ENCODE data around the gene STARD10.

Gene STARD10

DNA sequence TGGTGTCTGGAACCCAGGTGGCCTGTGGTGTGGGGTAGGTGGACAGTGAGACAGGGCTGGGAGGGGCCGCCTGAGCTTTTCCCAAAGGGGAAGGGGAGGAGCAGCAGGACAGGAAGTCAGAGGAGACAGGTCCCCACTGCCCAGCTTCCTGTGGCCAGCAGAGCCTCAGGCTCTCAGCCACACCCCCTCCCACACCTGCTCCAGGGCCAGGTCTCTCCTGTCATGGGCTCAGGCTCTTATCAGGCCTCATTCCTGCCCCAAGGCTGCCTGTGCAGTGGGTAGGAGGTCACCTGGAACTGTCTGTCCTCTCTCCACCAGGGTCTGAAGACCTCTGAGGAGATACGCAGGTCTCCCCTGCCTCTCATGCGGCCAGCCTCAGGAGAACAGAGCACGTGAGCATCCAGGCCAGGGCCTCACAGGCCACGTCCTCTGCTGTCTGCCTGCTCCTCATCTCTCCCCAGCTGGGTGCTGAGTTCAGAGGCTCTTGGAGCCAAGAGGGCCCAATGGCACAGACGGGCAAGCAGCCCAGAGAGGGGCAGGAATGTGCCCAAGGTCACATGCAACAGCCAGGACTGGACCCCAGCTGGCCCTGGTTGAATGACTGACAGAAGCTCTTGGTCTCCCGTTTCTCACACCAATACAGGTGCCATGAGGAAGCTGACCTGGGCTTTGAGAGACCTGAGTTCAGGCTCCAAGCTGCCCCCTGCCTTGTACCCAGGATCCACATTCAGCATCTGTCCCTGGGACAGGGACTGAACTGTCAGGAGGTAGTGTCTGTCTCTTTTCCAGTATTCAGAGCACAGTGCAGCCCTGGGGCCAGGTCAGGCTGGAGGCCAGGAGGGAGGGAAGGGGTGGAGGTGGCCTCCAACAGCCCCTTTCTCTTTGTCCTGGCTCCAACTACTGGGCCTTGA lies 16.7 kb downstream of the STARD10 start:
- TF ChIP-seq, protein P1, sequence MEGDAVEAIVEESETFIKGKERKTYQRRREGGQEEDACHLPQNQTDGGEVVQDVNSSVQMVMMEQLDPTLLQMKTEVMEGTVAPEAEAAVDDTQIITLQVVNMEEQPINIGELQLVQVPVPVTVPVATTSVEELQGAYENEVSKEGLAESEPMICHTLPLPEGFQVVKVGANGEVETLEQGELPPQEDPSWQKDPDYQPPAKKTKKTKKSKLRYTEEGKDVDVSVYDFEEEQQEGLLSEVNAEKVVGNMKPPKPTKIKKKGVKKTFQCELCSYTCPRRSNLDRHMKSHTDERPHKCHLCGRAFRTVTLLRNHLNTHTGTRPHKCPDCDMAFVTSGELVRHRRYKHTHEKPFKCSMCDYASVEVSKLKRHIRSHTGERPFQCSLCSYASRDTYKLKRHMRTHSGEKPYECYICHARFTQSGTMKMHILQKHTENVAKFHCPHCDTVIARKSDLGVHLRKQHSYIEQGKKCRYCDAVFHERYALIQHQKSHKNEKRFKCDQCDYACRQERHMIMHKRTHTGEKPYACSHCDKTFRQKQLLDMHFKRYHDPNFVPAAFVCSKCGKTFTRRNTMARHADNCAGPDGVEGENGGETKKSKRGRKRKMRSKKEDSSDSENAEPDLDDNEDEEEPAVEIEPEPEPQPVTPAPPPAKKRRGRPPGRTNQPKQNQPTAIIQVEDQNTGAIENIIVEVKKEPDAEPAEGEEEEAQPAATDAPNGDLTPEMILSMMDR (IDR thresholded peaks at IDR 0.05; ENCODE audit: extremely low read depth, missing control alignments): no peak
- DNase-seq (ENCODE audit: low spot score): no peak

DNA sequence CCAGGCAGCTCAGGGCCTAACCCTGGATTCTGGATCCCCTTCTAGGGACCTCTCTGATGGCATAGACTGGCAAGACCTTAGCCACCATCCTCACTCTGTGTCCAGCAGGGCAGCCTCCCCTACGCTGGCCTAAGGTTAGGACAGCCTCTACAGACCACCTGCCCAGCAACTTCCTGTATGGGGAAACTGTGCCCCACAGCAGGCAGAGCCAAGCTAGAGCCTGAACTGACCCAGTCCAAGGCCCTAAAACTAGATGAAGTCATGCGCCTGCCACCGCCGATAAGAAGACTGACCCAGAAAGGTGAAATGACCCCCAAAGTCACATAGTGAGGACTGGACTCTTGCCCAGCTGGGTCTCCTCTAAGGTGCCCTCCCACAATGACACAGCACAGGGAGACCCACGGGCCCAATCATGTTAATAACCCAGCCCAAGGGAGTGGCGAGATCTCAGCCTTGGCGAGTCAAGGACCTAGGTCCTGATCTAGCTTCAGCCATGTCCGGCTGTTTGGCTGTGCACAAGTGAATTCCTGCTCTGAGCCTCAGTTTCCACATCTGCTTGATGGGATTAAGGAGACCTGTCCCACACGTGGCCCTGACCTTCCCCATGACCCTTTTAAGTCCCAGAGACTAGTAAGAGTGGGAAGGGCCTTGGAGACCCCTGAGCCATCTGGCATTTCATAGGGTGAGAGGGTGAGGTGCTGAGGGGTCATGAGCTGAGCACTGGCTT lies 17.6 kb downstream of the STARD10 start:
- no peak for DNase-seq (ENCODE audit: low spot score)
- TF ChIP-seq, protein P1 (IDR thresholded peaks at IDR 0.05; ENCODE audit: extremely low read depth, missing control alignments): no peak

DNA sequence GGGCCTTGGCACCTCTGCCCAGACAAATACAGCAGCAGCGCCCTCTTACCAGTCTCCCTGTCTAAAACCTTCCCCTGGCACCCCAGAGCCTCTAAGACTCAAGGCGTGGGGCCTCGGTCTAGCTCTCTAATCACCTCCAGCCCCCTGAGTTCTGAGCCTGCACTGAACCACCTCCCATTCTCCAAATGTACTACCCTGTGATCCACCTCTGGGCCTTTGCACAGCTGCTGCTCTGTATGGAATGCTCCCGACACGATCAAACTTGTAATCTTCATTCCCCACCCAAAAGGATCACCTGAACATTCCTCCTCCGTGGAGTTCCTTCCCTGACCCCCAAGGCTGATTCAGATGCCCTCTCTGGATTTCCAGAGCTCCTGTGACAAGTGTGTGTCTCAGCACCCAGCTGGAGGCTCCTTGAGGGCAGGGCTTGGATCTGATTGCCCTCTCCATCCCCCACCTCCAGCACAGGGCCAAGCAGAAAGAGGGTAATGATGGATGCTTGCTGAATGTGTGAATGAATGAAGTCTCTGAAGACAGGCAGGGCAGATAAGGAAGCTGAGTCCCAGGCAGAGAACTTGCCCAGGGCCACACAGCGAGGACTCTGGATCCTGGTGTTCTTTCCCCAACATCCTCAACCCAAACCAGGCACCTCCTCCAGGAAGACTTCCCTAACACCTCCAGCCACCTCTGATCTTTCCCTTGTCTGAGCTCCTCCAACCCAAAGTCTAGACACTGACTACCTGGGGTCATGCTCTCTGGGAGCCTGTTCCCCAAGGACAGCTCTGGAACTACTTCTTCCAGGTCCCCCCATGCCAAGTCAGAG lies 18.3 kb downstream of the STARD10 start:
- TF ChIP-seq, protein P1 (IDR thresholded peaks at IDR 0.05; ENCODE audit: extremely low read depth, missing control alignments): no peak
- DNase-seq (ENCODE audit: low spot score): no peak

DNA sequence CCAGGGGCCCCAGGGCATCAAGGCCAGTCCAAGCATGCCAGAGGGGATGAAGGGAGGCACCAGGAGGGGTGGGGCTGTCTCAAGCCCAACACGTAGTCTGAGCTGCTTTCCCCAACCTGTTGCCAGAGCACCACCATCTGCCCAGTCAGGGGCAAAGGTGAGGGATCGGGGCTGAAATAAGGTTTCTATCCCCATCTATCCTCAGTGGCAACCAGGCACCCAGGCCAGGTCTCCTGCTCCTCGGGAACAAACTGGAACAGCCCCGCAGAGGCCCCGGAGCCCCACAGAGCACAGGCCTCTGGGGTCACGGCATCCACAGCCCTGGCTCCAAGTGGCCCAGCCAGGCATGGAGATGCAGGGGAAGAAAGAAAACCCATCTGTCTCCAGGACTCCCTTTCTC lies 19.3 kb downstream of the STARD10 start:
- no peak for DNase-seq (ENCODE audit: low spot score)
- TF ChIP-seq, protein P1 (IDR thresholded peaks at IDR 0.05; ENCODE audit: extremely low read depth, missing control alignments): no peak

DNA sequence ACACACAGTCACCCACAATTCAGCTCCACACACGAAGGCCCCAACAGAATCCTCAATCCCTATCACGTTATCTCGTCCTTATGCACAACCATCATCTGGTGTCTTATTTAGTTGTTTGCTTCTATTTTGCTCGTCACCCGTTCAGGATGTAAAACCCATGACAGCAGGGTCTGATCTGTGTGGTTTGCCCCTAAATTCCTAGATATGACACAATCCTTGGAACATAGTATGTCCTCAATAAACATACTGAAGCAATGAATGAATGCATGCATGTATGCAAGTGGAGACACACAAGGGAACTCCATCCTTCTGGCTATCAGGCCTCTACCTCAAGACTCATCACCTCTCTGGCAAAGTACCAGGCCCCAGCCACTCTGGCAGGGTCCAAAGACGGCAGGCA lies 20.2 kb downstream of the STARD10 start:
- TF ChIP-seq, protein P1 (IDR thresholded peaks at IDR 0.05; ENCODE audit: extremely low read depth, missing control alignments): no peak
- DNase-seq (ENCODE audit: low spot score): no peak

DNA sequence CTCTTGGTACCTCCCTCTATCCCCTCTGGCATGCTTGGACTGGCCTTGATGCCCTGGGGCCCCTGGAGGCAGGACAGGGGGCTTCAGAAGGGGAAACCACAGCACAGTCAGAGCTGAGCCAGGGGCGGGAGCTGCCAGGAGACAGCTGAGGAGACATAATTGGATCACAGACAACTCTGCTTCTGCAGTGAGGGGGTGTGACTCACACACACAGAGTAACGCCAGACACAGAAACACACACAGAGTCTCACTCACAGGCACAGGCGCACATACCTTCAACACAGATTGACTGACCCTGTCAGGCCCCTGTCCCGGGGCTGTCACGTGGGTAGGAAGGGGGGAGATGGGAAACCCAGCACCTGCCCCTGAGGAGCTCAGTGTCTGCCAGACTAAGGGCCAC lies 20.6 kb downstream of the STARD10 start:
- TF ChIP-seq, protein P1 (IDR thresholded peaks at IDR 0.05; ENCODE audit: extremely low read depth, missing control alignments): no peak
- no peak for DNase-seq (ENCODE audit: low spot score)
